A549 (cell line): Measurements from ENCODE around the gene TP53I3. TPM values are rescaled to one million over a fixed set of nuclear protein-coding genes. Genes with fewer than 3 reads are reported as not detected.

Experiments used
- ATAC-seq, 2 experiments: fragments of 200-7000 bp in 1 of 2; fragments of >200 bp in 1 of 2; cut with Nextera tagmentation in 1 of 2; cut with Tn5 transposase in 1 of 2; 3 replicates each; pipeline versions ENCODE4 v1.8.0 to v1.9.1; 2018 to 2020; ENCODE audit warnings: mild to moderate bottlenecking in 1 of 2, moderate library complexity in 1 of 2
- CTCF ChIA-PET: fragments of 300-600 bp; sonication (Branson Sonifier 250); formaldehyde crosslinking; extraction: SDS; loops from one replicate; lab custom pipeline; 2021; ENCODE audit warnings: antibody characterized with exemption, inconsistent platforms; lab: Yijun Ruan, JAX
- POLR2A ChIA-PET: fragments of 350-600 bp; formaldehyde crosslinking; extraction: SDS; loops from one replicate; lab custom pipeline; 2021; ENCODE audit warnings: antibody characterized with exemption, inconsistent platforms; lab: Yijun Ruan, JAX
- DNase-seq, 2 experiments: peaks; one replicate each; pipeline versions ENCODE4 v3.0.0 to v3.0.0-alpha.2; 2011 to 2016; ENCODE audit warnings: low read depth in 1 of 2, low spot score in 1 of 2
- FAIRE-seq: peaks from 2 replicates; lab custom pipeline; 2011; peaks lifted over from hg19 to GRCh38; lab: Jason Lieb, UNC
- H3K27ac ChIP-seq, 2 experiments: fragments of >200 bp; sonication (Bioruptor Twin); formaldehyde crosslinking; 3 replicates each; pipeline ENCODE4 v1.5.1; 2016 to 2017
- H3K4me1 ChIP-seq: fragments of >200 bp; sonication (Bioruptor Twin); formaldehyde crosslinking; 3 replicates; pipeline ENCODE4 v1.6.1; 2016
- H3K4me2 ChIP-seq: fragments of >200 bp; sonication (Bioruptor Twin); formaldehyde crosslinking; 3 replicates; pipeline ENCODE4 v1.6.1; 2016
- H3K4me3 ChIP-seq: fragments of >200 bp; sonication (Bioruptor Twin); formaldehyde crosslinking; 3 replicates; pipeline ENCODE4 v1.5.1; 2016
- H3K9me3 ChIP-seq: fragments of >200 bp; sonication (Bioruptor Twin); formaldehyde crosslinking; 3 replicates; pipeline ENCODE4 v1.6.1; 2016
- BHLHE40 ChIP-seq: IDR thresholded peaks from 2 replicates; pipeline ENCODE4 v1.6.1; 2012; ENCODE audit warnings: low read depth, low read length, inconsistent platforms
- CEBPB ChIP-seq, 2 experiments: fragments of >200 bp in 1 of 2; sonication (Bioruptor Twin) in 1 of 2; formaldehyde crosslinking in 1 of 2; IDR thresholded peaks; 2 replicates each; pipeline ENCODE4 v1.6.1; 2012 to 2016
- CHD2 ChIP-seq: fragments of 150-350 bp; IDR thresholded peaks from 2 replicates; pipeline ENCODE4 v1.6.1; 2014; ENCODE audit warnings: low read length; ENCODE audit not compliant: partially characterized antibody
- EHF ChIP-seq: fragments of 250-450 bp; sonication (Bioruptor Pico); IDR thresholded peaks from 2 replicates; pipeline ENCODE4 v1.5.0; 2020; ENCODE audit warnings: mild to moderate bottlenecking
- HDAC2 ChIP-seq: fragments of 200-600 bp; sonication (generic); IDR thresholded peaks from 2 replicates; pipeline ENCODE4 v1.6.1; 2016
- HEYL ChIP-seq: fragments of 250-450 bp; sonication (Bioruptor Pico); IDR thresholded peaks from 2 replicates; pipeline ENCODE4 v1.8.0; 2021; ENCODE audit warnings: mild to moderate bottlenecking, moderate library complexity
- JUN ChIP-seq, 2 experiments: fragments of >200 bp; sonication (Bioruptor Twin); formaldehyde crosslinking; IDR thresholded peaks; 2 replicates in 1 of 2; 3 replicates in 1 of 2; pipeline ENCODE4 v1.6.1; 2016 to 2017
- NFE2L2 ChIP-seq: fragments of 150-350 bp; conservative IDR thresholded peaks from 2 replicates; pipeline ENCODE4 v1.6.1; 2014; ENCODE audit warnings: low read length
- RCOR1 ChIP-seq: fragments of 150-350 bp; IDR thresholded peaks from 2 replicates; pipeline ENCODE4 v1.6.1; 2014; ENCODE audit warnings: antibody characterized with exemption, low read length, low read depth
- RNF2 ChIP-seq: fragments of 200-600 bp; sonication (generic); IDR thresholded peaks from 2 replicates; pipeline ENCODE4 v1.6.1; 2016; ENCODE audit warnings: low read depth, mild to moderate bottlenecking, antibody characterized with exemption, moderate library complexity, borderline replicate concordance
- ZFP36 ChIP-seq: fragments of 450-650 bp; IDR thresholded peaks from 2 replicates; pipeline ENCODE4 v1.6.1; 2014; ENCODE audit warnings: borderline replicate concordance; ENCODE audit not compliant: partially characterized antibody
- ZNF302 ChIP-seq: fragments of 250-450 bp; sonication (Bioruptor Pico); IDR thresholded peaks from 2 replicates; pipeline ENCODE4 v1.9.0; 2021; ENCODE audit warnings: inconsistent platforms, mild to moderate bottlenecking, moderate library complexity
- WGBS: methylation state at CpG from one replicate; pipeline ENCODE4 v1.1.6; 2017; ENCODE audit errors: missing lambda C conversion rate; 5-methylcytosine and 5-hydroxymethylcytosine counted together
- polyA plus RNA-seq, 4 experiments: library from polyadenylated mRNA; depleted of rRNA in 3 of 4; stranded (reverse); fragments of >200 nt; fragmentation: RNase III in 1 of 4; extraction: RNeasy Plus Mini Kit Qiagen cat#74134 plus additional on column Dnase treatment in 1 of 4; gene quantifications; 2 replicates in 3 of 4; 3 replicates in 1 of 4; pipeline ENCODE4 v1.2.3, GENCODE V29; 2011 to 2017
- TF ChIP-seq, protein P1 (sequence below): fragments of 150-350 bp; IDR thresholded peaks from 2 replicates; pipeline ENCODE4 v1.6.1; 2014; ENCODE audit warnings: low read depth, mild to moderate bottlenecking, low read length
- TF ChIP-seq, protein P2 (sequence below): IDR thresholded peaks from 2 replicates; pipeline ENCODE4 v1.6.1; 2012
- TF ChIP-seq, protein P3 (sequence below): IDR thresholded peaks from 2 replicates; pipeline ENCODE4 v1.6.1; 2012
- TF ChIP-seq, protein P4 (sequence below): fragments of >200 bp; sonication (Bioruptor Twin); formaldehyde crosslinking; IDR thresholded peaks from 2 replicates; pipeline ENCODE4 v1.6.1; 2016
- TF ChIP-seq, protein P5 (sequence below): fragments of >200 bp; sonication (Bioruptor Twin); formaldehyde crosslinking; IDR thresholded peaks from 3 replicates; pipeline ENCODE4 v1.5.1; 2016
- TF ChIP-seq, protein P6 (sequence below): fragments of 450-650 bp; IDR thresholded peaks from 2 replicates; pipeline ENCODE4 v1.6.1; 2014; ENCODE audit warnings: antibody characterized with exemption

Gene TP53I3
- polyA plus RNA-seq, 2 of the 4 experiments (the other 2 are of a cell fraction), result 93.7 to 173 TPM

DNA sequence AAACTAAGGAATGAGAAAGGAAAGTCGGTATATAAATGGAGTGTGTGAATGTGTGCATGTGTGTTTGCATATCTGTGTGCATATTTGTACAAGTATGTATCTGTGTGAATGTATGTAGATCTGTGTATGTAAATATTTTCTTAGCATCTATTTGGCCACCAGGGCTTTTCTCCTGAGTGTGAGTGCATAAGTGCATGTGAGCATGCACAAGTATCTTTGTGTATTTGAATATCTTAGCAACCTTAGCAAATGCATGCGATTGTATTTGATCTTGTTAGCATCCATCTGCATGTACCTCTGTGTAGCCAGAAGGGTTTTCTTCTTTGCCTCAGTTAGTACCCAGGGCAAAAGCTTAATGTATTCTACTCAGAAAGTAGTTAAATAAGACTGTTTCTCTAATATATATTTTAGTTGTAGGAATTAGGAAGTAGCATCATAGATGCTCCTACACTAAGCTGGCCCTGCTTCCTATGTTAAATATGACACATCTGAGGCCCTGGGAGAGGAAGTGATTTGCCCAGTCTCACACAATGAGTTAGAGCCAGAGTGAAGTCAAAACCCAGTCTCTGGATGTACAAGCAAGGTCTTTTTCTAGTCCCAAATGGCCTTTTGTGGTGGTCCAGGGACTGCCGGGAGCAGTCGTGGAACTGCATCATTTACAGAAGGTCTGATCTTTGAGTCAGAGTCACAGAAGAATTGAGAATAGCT lies 25.9 kb downstream of the TP53I3 start:
- no peak for FAIRE-seq
- CTCF ChIA-PET, result interaction anchor here (1.2 to 8.9 kb wide), 7 partner anchors 8 to 234 kb away, joined by 4 to 55 read pairs (median 13); partner anchors contain the start of genes ATAD2B, FKBP1B and TP53I3
- POLR2A ChIA-PET, result no interaction called here

DNA sequence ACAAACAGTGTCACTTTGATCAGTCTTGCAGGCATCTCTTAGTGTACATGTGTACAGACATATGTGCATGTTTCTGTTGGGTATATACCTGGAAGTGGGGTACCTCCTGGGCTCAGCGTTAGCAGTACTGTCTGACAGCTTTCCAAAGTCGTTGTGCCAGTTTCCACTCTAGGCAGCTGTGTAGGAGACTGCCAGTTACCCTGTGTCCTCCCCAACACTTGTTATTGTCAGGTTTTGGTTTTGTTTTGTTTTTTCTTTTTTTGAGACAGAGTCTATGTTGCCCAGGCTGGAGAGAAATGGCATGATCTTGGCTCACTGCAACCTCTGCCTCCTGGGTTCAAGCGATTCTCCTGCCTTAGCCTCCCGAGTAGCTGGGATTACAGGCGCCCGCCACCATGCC lies 28.9 kb downstream of the TP53I3 start:
- DNase-seq, result no peak
- no peaks in the 10 kb centered on the region for H3K9me3 ChIP-seq
- no peak for FAIRE-seq
- ChIA-PET POLR2A (no interaction called here), CTCF (interaction anchor here (1.0 to 1.5 kb wide), 2 partner anchors 9 to 23 kb away, joined by 3 to 4 read pairs; partner anchors contain the start of gene WDCP)
- no peak for ATAC-seq
- 84% methylated on average over 6 of the region's 6 CpGs for WGBS
- H3K27ac ChIP-seq, result no peak overlapping the region
- no peak overlapping the region for H3K4me2 ChIP-seq
- H3K4me3 ChIP-seq, result no peak overlapping the region
- peaks cover 7% of the 10 kb centered on the region; the same call in 1 of the 3 replicates for H3K4me1 ChIP-seq
- TF ChIP-seq ZNF302 (no peak), NFE2L2 (no peak), ZFP36 (no peak), RNF2 (no peak), CHD2 (no peak), CEBPB (IDR thresholded peaks at IDR 0.05) (no peak), HDAC2 (no peak), RCOR1 (no peak), BHLHE40 (no peak)
- TF ChIP-seq, protein P1, sequence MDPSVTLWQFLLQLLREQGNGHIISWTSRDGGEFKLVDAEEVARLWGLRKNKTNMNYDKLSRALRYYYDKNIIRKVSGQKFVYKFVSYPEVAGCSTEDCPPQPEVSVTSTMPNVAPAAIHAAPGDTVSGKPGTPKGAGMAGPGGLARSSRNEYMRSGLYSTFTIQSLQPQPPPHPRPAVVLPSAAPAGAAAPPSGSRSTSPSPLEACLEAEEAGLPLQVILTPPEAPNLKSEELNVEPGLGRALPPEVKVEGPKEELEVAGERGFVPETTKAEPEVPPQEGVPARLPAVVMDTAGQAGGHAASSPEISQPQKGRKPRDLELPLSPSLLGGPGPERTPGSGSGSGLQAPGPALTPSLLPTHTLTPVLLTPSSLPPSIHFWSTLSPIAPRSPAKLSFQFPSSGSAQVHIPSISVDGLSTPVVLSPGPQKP, result no peak
- TF ChIP-seq, protein P2, sequence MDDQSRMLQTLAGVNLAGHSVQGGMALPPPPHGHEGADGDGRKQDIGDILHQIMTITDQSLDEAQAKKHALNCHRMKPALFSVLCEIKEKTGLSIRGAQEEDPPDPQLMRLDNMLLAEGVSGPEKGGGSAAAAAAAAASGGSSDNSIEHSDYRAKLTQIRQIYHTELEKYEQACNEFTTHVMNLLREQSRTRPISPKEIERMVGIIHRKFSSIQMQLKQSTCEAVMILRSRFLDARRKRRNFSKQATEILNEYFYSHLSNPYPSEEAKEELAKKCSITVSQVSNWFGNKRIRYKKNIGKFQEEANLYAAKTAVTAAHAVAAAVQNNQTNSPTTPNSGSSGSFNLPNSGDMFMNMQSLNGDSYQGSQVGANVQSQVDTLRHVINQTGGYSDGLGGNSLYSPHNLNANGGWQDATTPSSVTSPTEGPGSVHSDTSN, result no peak
- TF ChIP-seq, protein P3, sequence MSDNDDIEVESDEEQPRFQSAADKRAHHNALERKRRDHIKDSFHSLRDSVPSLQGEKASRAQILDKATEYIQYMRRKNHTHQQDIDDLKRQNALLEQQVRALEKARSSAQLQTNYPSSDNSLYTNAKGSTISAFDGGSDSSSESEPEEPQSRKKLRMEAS, result no peak
- TF ChIP-seq, protein P4, sequence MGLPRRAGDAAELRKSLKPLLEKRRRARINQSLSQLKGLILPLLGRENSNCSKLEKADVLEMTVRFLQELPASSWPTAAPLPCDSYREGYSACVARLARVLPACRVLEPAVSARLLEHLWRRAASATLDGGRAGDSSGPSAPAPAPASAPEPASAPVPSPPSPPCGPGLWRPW, result no peak

More for the DNA sequence above, 25.9 kb downstream of the TP53I3 start:
- H3K4me2 ChIP-seq, result no peak overlapping the region
- 75% methylated on average over 4 of the region's 4 CpGs for WGBS
- H3K27ac ChIP-seq, result no peak overlapping the region
- ATAC-seq (peak in 1 of 2 experiments; percentile 25; a peak in 2 of 6 replicates), DNase-seq (no peak)
- no peak overlapping the region for H3K4me3 ChIP-seq
- H3K9me3 ChIP-seq, result no peaks in the 10 kb centered on the region
- no peak for TF ChIP-seq JUN (IDR thresholded peaks at IDR 0.05)
- TF ChIP-seq, protein P5, sequence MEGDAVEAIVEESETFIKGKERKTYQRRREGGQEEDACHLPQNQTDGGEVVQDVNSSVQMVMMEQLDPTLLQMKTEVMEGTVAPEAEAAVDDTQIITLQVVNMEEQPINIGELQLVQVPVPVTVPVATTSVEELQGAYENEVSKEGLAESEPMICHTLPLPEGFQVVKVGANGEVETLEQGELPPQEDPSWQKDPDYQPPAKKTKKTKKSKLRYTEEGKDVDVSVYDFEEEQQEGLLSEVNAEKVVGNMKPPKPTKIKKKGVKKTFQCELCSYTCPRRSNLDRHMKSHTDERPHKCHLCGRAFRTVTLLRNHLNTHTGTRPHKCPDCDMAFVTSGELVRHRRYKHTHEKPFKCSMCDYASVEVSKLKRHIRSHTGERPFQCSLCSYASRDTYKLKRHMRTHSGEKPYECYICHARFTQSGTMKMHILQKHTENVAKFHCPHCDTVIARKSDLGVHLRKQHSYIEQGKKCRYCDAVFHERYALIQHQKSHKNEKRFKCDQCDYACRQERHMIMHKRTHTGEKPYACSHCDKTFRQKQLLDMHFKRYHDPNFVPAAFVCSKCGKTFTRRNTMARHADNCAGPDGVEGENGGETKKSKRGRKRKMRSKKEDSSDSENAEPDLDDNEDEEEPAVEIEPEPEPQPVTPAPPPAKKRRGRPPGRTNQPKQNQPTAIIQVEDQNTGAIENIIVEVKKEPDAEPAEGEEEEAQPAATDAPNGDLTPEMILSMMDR, result no peak
- TF ChIP-seq, protein P6, sequence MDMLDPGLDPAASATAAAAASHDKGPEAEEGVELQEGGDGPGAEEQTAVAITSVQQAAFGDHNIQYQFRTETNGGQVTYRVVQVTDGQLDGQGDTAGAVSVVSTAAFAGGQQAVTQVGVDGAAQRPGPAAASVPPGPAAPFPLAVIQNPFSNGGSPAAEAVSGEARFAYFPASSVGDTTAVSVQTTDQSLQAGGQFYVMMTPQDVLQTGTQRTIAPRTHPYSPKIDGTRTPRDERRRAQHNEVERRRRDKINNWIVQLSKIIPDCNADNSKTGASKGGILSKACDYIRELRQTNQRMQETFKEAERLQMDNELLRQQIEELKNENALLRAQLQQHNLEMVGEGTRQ, result no peak
- no peak for TF ChIP-seq HEYL (CRISPR knock-in tag)
- no peak for TF ChIP-seq EHF (CRISPR knock-in tag)
- peaks cover 7% of the 10 kb centered on the region; the same call in 1 of the 3 replicates for H3K4me1 ChIP-seq
